Esophagus muscularis mucosa (tissue), 4 donors: ENCODE results near the gene PACRG. TPM values are rescaled to one million over a fixed set of nuclear protein-coding genes. Genes with fewer than 3 reads are reported as not detected.

Source experiments
- DNase-seq: peaks from one replicate; pipeline ENCODE4 v3.0.0-alpha.2; 2017; ENCODE audit errors: extremely low spot score
- H3K27ac ChIP-seq, 4 donors: fragments of 200-600 bp; sonication (generic); replicated peaks in 1 of 4; 1 replicate in 3 of 4; 2 replicates in 1 of 4; pipeline ENCODE4 v1.5.1; 2016 to 2019; ENCODE audit warnings: mild to moderate bottlenecking in 1 of 4
- H3K27me3 ChIP-seq, 4 donors: fragments of 200-600 bp; sonication (generic); one replicate each; pipeline versions ENCODE4 v1.5.1 to v1.6.0; 2016 to 2019
- H3K36me3 ChIP-seq, 4 donors: fragments of 200-600 bp; sonication (generic); one replicate each; pipeline ENCODE4 v1.5.1; 2016 to 2019
- H3K4me1 ChIP-seq, 4 donors: fragments of 200-600 bp; sonication (generic); one replicate each; pipeline ENCODE4 v1.5.1; 2016 to 2019
- H3K4me3 ChIP-seq, 4 donors: fragments of 200-600 bp; sonication (generic); 1 replicate in 2 of 4; 2 replicates in 2 of 4; pipeline ENCODE4 v1.5.1; 2016 to 2019; ENCODE audit warnings: mild to moderate bottlenecking in 4 of 4, moderate library complexity in 1 of 4
- H3K9me3 ChIP-seq, 4 donors: fragments of 200-600 bp; sonication (generic); 1 replicate in 3 of 4; 2 replicates in 1 of 4; pipeline ENCODE4 v1.5.1; 2016 to 2019
- CTCF ChIP-seq, 3 experiments: fragments of 200-600 bp in 2 of 3; fragments of 450-650 bp in 1 of 3; sonication (generic) in 2 of 3; IDR thresholded peaks; one replicate each; pipeline ENCODE4 v1.5.1; 2017 to 2019; ENCODE audit warnings: antibody characterized with exemption in 3 of 3, mild to moderate bottlenecking in 2 of 3, moderate library complexity in 1 of 3
- EP300 ChIP-seq: sonication (generic); formaldehyde crosslinking; IDR thresholded peaks from one replicate; pipeline ENCODE4 v1.6.1; 2017; ENCODE audit warnings: antibody characterized with exemption
- POLR2A ChIP-seq: fragments of 450-650 bp; IDR thresholded peaks from one replicate; pipeline ENCODE4 v1.6.1; 2017; ENCODE audit warnings: antibody characterized with exemption, moderate library complexity, mild to moderate bottlenecking, low read depth
- POLR2AphosphoS5 ChIP-seq, 2 donors: sonication (generic); formaldehyde crosslinking; IDR thresholded peaks; one replicate each; pipeline ENCODE4 v1.6.1; 2017; ENCODE audit warnings: antibody characterized with exemption in 2 of 2
- WGBS: methylation state at CpG from one replicate; pipeline ENCODE4 v1.1.5; 2018; 5-methylcytosine and 5-hydroxymethylcytosine counted together
- intact Hi-C: fragments of 100-400 bp; cut with DNase I; formaldehyde crosslinking; loops from one replicate; pipeline ENCODE4 v1.15.1; 2023
- total RNA-seq, 4 donors: library from RNA; depleted of rRNA; stranded (reverse); fragments of >200 nt; gene quantifications; one replicate each; pipeline versions ENCODE4 v1.1.0 to v1.2.1, GENCODE V29; 2016

Gene PACRG
- total RNA-seq, 4 donors from 2014 or later: 1.3 to 3.5 (median 1.8) TPM; not detected in 1

- Histone ChIP-seq H3K27me3 (no peaks in the 10 kb centered on the region), H3K27ac (no peak overlapping the region), H3K36me3 (no peaks in the 10 kb centered on the region), H3K4me3 (no peak overlapping the region), H3K4me1 (peaks cover 2 to 4% (median 3%) of the 10 kb centered on the region in 4 donors), H3K9me3 (no peaks in the 10 kb centered on the region)
- intact Hi-C loops: no loop called here
- no peak for DNase-seq
- WGBS: 81% methylated on average over 3 of the region's 3 CpGs
- TF ChIP-seq EP300: no peak
- no peak for TF ChIP-seq POLR2AphosphoS5 (IDR thresholded peaks at IDR 0.05)
- no peak for TF ChIP-seq CTCF (IDR thresholded peaks at IDR 0.05)
- no peak for TF ChIP-seq POLR2A
These were observed 448.3 kb downstream of the PACRG start for GRCh38 chr6:163176097-163176496.

- no peak for TF ChIP-seq POLR2AphosphoS5 (IDR thresholded peaks at IDR 0.05)
- no peak for TF ChIP-seq POLR2A
- TF ChIP-seq CTCF (IDR thresholded peaks at IDR 0.05): no peak
- no peak for TF ChIP-seq EP300
- Histone ChIP-seq H3K27ac (no peak overlapping the region), H3K36me3 (no peaks in the 10 kb centered on the region), H3K4me1 (peaks cover 6 to 12% (median 10%) of the 10 kb centered on the region in 4 donors), H3K9me3 (no peaks in the 10 kb centered on the region), H3K27me3 (no peaks in the 10 kb centered on the region), H3K4me3 (no peak overlapping the region)
- WGBS: 95% methylated on average over 4 of the region's 4 CpGs
- intact Hi-C loops: no loop called here
- no peak for DNase-seq
These were observed 449.2 kb downstream of the PACRG start for GRCh38 chr6:163177007-163177406.

- H3K9me3 ChIP-seq: no peaks in the 10 kb centered on the region
- H3K27me3 ChIP-seq: no peaks in the 10 kb centered on the region
- H3K4me3 ChIP-seq: no peak overlapping the region
- intact Hi-C loops: no loop called here
- no peak for TF ChIP-seq POLR2A
- TF ChIP-seq CTCF (IDR thresholded peaks at IDR 0.05): no peak
- no peak for TF ChIP-seq POLR2AphosphoS5 (IDR thresholded peaks at IDR 0.05)
- no peak for TF ChIP-seq EP300
- no peaks in the 10 kb centered on the region for H3K36me3 ChIP-seq
- no peak for DNase-seq
- H3K27ac ChIP-seq: no peak overlapping the region
- WGBS: 91% methylated on average over 10 of the region's 11 CpGs
- peaks cover 6 to 12% (median 10%) of the 10 kb centered on the region in 4 donors for H3K4me1 ChIP-seq
These were observed 450.2 kb downstream of the PACRG start for GRCh38 chr6:163177892-163178420.

DNA sequence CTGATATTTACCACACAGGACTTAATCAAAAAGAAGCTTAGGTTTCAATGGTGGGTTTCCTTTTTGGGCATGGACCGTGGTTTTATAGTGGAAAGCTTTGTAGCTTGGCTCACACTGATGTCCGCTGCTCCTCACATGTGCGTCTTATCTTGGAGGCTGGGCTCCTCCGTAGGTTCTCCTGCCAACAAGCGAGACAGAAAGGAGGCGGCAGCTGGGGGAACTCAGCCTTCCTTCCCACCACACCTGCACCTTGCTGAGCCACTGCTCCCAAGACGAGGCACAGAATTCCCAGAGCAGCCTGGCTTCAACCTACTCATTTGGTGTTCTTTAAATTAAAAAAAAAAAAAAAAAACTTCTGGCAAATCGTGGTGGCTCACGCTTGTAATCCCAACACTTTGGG lies 451.3 kb downstream of the PACRG start:
- intact Hi-C loops: no loop called here
- peaks cover 14 to 21% (median 16%) of the 10 kb centered on the region in 4 donors for H3K4me1 ChIP-seq
- TF ChIP-seq POLR2AphosphoS5 (IDR thresholded peaks at IDR 0.05) (no peak), CTCF (IDR thresholded peaks at IDR 0.05) (no peak), POLR2A (no peak), EP300 (no peak)
- H3K27me3 ChIP-seq: no peaks in the 10 kb centered on the region
- DNase-seq: no peak
- no peak overlapping the region for H3K4me3 ChIP-seq
- WGBS: 85% methylated on average over 9 of the region's 9 CpGs
- no peak overlapping the region for H3K27ac ChIP-seq
- no peaks in the 10 kb centered on the region for H3K36me3 ChIP-seq
- H3K9me3 ChIP-seq: no peaks in the 10 kb centered on the region

DNA sequence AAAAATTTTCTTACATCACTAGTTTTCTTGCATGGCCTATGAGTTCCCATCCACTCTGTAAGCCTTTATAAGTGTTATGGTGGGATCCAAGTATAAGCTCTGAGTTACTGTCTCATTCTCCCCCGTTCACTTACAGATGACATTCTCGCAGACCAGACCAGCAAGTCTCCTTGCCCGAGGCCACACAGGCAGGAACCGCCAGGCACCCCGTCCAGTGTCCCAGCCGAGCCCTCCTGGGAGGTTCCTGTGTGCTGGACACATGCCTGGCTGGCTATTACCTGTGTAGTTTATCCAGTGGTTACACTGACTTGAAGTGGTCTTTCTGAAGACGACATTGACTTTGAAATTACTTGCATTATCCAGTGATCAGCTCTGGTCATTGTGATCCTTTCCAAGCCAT lies 451.9 kb downstream of the PACRG start:
- intact Hi-C loops: loop anchor here (5.0 to 10.0 kb wide), 4 partner anchors 238 to 1748 kb away; no protein-coding TSS in a partner anchor
- no peaks in the 10 kb centered on the region for H3K36me3 ChIP-seq
- TF ChIP-seq POLR2AphosphoS5 (IDR thresholded peaks at IDR 0.05): no peak
- TF ChIP-seq EP300: no peak
- no peak for TF ChIP-seq POLR2A
- no peak for TF ChIP-seq CTCF (IDR thresholded peaks at IDR 0.05)
- H3K4me1 ChIP-seq: peaks cover 14 to 24% (median 18%) of the 10 kb centered on the region in 4 donors
- no peak overlapping the region for H3K4me3 ChIP-seq
- WGBS: 90% methylated on average over 7 of the region's 7 CpGs
- H3K27ac ChIP-seq: no peak overlapping the region
- H3K27me3 ChIP-seq: no peaks in the 10 kb centered on the region
- H3K9me3 ChIP-seq: no peaks in the 10 kb centered on the region
- no peak for DNase-seq
